PC-9 (cell line): ENCODE measurements around the gene DNA2.
"Not testable (repeated sequence)": the region's sequence is repeated elsewhere in the genome, so short reads cannot be mapped to it uniquely, and the experiment has no call there.

Experiments used
- EZH2 ChIP-seq: fragments of 200-600 bp; sonication (generic); IDR thresholded peaks from 2 replicates; pipeline ENCODE4 v1.8.0; 2017; ENCODE audit warnings: antibody characterized with exemption, low read depth
- TF ChIP-seq, protein P1 (sequence below): fragments of 200-600 bp; sonication (generic); conservative IDR thresholded peaks from 2 replicates; pipeline ENCODE4 v1.6.1; 2017; ENCODE audit warnings: mixed run types, antibody characterized with exemption, mild to moderate bottlenecking, moderate library complexity

DNA sequence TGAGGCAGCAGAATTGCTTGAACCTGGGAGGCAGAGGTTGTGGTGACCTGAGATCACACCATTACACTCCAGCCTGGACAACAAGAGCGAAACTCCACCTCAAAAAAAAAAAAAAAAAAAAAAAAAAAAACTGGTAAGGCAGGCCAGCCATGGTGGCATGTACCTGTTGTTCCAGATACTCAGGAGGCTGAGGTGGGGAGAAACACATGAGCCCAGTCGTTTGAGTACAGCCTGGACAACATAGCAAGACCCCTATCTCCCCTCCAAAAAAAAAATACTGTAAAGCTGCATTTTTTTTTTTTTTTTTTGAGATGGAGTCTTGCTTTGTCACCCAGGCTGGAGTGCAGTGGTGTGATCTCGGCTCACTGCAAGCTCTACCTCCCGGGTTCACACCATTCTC is 7.0 kb downstream of the DNA2 start:
- TF ChIP-seq, protein P1, sequence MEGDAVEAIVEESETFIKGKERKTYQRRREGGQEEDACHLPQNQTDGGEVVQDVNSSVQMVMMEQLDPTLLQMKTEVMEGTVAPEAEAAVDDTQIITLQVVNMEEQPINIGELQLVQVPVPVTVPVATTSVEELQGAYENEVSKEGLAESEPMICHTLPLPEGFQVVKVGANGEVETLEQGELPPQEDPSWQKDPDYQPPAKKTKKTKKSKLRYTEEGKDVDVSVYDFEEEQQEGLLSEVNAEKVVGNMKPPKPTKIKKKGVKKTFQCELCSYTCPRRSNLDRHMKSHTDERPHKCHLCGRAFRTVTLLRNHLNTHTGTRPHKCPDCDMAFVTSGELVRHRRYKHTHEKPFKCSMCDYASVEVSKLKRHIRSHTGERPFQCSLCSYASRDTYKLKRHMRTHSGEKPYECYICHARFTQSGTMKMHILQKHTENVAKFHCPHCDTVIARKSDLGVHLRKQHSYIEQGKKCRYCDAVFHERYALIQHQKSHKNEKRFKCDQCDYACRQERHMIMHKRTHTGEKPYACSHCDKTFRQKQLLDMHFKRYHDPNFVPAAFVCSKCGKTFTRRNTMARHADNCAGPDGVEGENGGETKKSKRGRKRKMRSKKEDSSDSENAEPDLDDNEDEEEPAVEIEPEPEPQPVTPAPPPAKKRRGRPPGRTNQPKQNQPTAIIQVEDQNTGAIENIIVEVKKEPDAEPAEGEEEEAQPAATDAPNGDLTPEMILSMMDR: not testable (repeated sequence)
- not testable (repeated sequence) for TF ChIP-seq EZH2
